HG03469 (cell line): Measurements from ENCODE around the gene OPCML.
"Not testable (repeated sequence)": the region's sequence is repeated elsewhere in the genome, so short reads cannot be mapped to it uniquely, and the experiment has no call there.

Source experiments
- ATAC-seq: cut with Tn5 transposase; IDR thresholded peaks from one replicate; pipeline ENCODE4 v1.9.1; 2021; ENCODE audit warnings: mild to moderate bottlenecking, moderate library complexity, moderate number of reproducible peaks; ENCODE audit not compliant: unreplicated experiment

OPCML gene

GRCh38 chr11:132430429-132431062 is 1101.8 kb downstream of the OPCML start:
- no peak for ATAC-seq

GRCh38 chr11:132429685-132430084 is 1102.6 kb downstream of the OPCML start:
- no peak for ATAC-seq

- no peak for ATAC-seq
These were observed 1104.7 kb downstream of the OPCML start for GRCh38 chr11:132427611-132428010.

- no peak for ATAC-seq
These were observed 1107.9 kb downstream of the OPCML start for GRCh38 chr11:132424433-132424832.

GRCh38 chr11:132423266-132423665 is 1109.0 kb downstream of the OPCML start:
- no peak for ATAC-seq

GRCh38 chr11:132422722-132423121 is 1109.6 kb downstream of the OPCML start:
- no peak for ATAC-seq

- no peak for ATAC-seq
These were observed 1110.7 kb downstream of the OPCML start for GRCh38 chr11:132421555-132421954.

- no peak for ATAC-seq
These were observed 1117.8 kb downstream of the OPCML start for GRCh38 chr11:132414451-132414850.

GRCh38 chr11:132410383-132410782 is 1121.9 kb downstream of the OPCML start:
- no peak for ATAC-seq

GRCh38 chr11:132409573-132410355 is 1122.5 kb downstream of the OPCML start:
- ATAC-seq, result no peak

GRCh38 chr11:132408877-132409276 is 1123.4 kb downstream of the OPCML start:
- ATAC-seq, result no peak

- no peak for ATAC-seq
These were observed 1126.6 kb downstream of the OPCML start for GRCh38 chr11:132405728-132406127.

- no peak for ATAC-seq
These were observed 1130.1 kb downstream of the OPCML start for GRCh38 chr11:132402071-132402684.

- no peak for ATAC-seq
These were observed 1136.0 kb downstream of the OPCML start for GRCh38 chr11:132396318-132396717.

- ATAC-seq, result no peak
These were observed 1136.9 kb downstream of the OPCML start for GRCh38 chr11:132395434-132395833.

- ATAC-seq, result no peak
These were observed 1152.8 kb downstream of the OPCML start for GRCh38 chr11:132379540-132379939.

GRCh38 chr11:132373405-132374143 is 1158.7 kb downstream of the OPCML start:
- no peak for ATAC-seq

- ATAC-seq, result not testable (repeated sequence)
These were observed 1162.2 kb downstream of the OPCML start for GRCh38 chr11:132370114-132370513.

GRCh38 chr11:132367293-132367692 is 1165.0 kb downstream of the OPCML start:
- no peak for ATAC-seq

GRCh38 chr11:132365650-132366049 is 1166.7 kb downstream of the OPCML start:
- ATAC-seq, result no peak
